ENCODE measurements around the gene DGKI. TPM values are rescaled to one million over a fixed set of nuclear protein-coding genes. Genes with fewer than 3 reads are reported as not detected.

The DGKI gene
- total RNA-seq, 4 donors from 2014 or later: 45.1 to 71.0 (median 48.7) TPM

DNA sequence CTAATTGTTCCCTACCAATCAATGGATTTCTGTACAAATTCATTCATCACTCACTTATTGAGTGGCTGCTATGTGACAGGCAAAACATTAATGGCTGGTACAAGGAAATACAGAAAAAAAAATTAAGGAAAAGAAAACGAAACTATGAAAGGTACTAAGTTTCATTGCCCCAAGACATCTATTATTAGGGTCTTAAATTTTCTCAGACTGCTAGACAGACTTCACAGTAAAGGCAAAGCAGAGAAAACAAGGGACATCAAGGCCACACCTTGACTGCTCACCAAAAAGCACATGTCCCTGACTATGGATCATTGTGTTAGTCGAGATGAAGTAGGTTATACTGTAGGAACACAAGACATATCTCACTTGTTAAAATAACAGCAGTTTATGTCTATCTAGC is 36.5 kb downstream of the DGKI start:
- TF ChIP-seq, protein P1, sequence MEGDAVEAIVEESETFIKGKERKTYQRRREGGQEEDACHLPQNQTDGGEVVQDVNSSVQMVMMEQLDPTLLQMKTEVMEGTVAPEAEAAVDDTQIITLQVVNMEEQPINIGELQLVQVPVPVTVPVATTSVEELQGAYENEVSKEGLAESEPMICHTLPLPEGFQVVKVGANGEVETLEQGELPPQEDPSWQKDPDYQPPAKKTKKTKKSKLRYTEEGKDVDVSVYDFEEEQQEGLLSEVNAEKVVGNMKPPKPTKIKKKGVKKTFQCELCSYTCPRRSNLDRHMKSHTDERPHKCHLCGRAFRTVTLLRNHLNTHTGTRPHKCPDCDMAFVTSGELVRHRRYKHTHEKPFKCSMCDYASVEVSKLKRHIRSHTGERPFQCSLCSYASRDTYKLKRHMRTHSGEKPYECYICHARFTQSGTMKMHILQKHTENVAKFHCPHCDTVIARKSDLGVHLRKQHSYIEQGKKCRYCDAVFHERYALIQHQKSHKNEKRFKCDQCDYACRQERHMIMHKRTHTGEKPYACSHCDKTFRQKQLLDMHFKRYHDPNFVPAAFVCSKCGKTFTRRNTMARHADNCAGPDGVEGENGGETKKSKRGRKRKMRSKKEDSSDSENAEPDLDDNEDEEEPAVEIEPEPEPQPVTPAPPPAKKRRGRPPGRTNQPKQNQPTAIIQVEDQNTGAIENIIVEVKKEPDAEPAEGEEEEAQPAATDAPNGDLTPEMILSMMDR (IDR thresholded peaks at IDR 0.05): no peak
- TF ChIP-seq POLR2A (IDR thresholded peaks at IDR 0.05): no peak
- Histone ChIP-seq H3K36me3 (no peaks in the 10 kb centered on the region), H3K27me3 (no peaks in the 10 kb centered on the region), H3K4me1 (peaks cover 3 to 4% of the 10 kb centered on the region in 2 donors), H3K4me3 (replicated peaks in 1 of 3) (no peak overlapping the region), H3K27ac (no peak overlapping the region), H3K9me3 (no peaks in the 10 kb centered on the region)
- 87 to 94% methylated on average over 2 of the region's 2 CpGs for WGBS, 2 donors
- intact Hi-C loops (cut with DNase I): no loop called here
- no peak for DNase-seq

DNA sequence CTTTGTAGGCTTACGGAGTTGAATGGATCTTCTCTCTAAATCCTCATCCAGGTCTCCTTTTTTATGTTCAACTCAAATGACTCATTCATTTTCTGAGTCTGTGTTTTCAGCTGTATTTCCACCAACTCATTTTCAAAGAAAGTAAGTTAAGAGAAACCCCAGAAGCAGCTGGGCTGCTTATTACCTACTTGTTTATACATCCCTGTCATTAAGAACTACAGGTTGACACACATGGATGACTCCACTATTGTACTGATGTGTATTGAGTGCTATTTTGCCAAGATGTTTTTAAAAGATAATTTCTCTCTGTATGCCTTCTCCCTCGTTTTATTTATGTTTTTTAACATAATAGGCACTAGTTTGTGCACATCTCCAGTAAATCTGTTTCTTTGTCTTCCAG is 41.9 kb downstream of the DGKI start:
- Histone ChIP-seq H3K9me3 (no peaks in the 10 kb centered on the region), H3K27ac (no peak overlapping the region), H3K4me3 (replicated peaks in 1 of 3) (no peak overlapping the region), H3K4me1 (peaks cover 7 to 14% of the 10 kb centered on the region in 2 donors), H3K36me3 (no peaks in the 10 kb centered on the region), H3K27me3 (no peaks in the 10 kb centered on the region)
- TF ChIP-seq, protein P1 (IDR thresholded peaks at IDR 0.05): no peak
- TF ChIP-seq POLR2A (IDR thresholded peaks at IDR 0.05): no peak
- 43 to 56% methylated on average over 2 of the region's 2 CpGs for WGBS, 2 donors
- intact Hi-C loops (cut with DNase I): no loop called here
- no peak for DNase-seq

DNA sequence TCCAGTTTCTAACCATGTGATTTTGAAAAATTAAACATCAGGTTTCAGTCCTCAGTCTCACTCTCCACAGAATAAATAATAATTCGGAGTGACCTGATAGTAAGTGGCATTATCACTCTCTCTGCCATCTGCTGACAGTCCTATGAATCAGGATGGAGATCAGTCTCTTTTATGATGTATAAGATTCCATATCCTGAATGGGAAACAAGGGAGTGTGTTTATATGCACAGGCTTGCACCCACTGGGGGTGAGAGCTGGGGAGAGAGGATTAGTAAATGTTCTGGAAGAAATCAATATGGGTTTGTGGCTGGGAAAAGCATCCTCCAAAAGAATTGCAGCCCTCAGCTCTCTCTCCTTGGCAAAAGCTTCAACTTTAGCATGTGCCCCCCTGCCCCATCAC is 45.3 kb downstream of the DGKI start:
- TF ChIP-seq POLR2A (IDR thresholded peaks at IDR 0.05): no peak
- TF ChIP-seq, protein P1 (IDR thresholded peaks at IDR 0.05): no peak
- Histone ChIP-seq H3K27ac (no peak overlapping the region), H3K36me3 (no peaks in the 10 kb centered on the region), H3K4me3 (replicated peaks in 1 of 3) (no peak overlapping the region), H3K4me1 (peaks cover 7 to 14% of the 10 kb centered on the region in 2 donors), H3K27me3 (no peaks in the 10 kb centered on the region), H3K9me3 (no peaks in the 10 kb centered on the region)
- intact Hi-C loops (cut with DNase I): no loop called here
- 92 to 93% methylated on average over 1 of the region's 1 CpG for WGBS, 2 donors
- DNase-seq: no peak

GRCh38 chr7:137801003-137801402 is 45.8 kb downstream of the DGKI start:
- Histone ChIP-seq H3K27me3 (no peaks in the 10 kb centered on the region), H3K27ac (no peak overlapping the region), H3K4me3 (replicated peaks in 1 of 3) (no peak overlapping the region), H3K4me1 (peaks cover 7 to 14% of the 10 kb centered on the region in 2 donors), H3K9me3 (no peaks in the 10 kb centered on the region), H3K36me3 (no peaks in the 10 kb centered on the region)
- 68 to 83% methylated on average over 1 of the region's 1 CpG for WGBS, 2 donors
- TF ChIP-seq, protein P1 (IDR thresholded peaks at IDR 0.05): no peak
- TF ChIP-seq POLR2A (IDR thresholded peaks at IDR 0.05): no peak
- intact Hi-C loops (cut with DNase I): no loop called here
- no peak for DNase-seq

GRCh38 chr7:137798073-137798763 is 48.6 kb downstream of the DGKI start:
- H3K27ac ChIP-seq: no peak overlapping the region
- 90% methylated on average over 4 of the region's 4 CpGs for WGBS, 2 donors
- no peaks in the 10 kb centered on the region for H3K9me3 ChIP-seq
- intact Hi-C loops (cut with DNase I): no loop called here
- H3K27me3 ChIP-seq: no peaks in the 10 kb centered on the region
- H3K4me1 ChIP-seq: no peaks in the 10 kb centered on the region
- no peak for TF ChIP-seq POLR2A (IDR thresholded peaks at IDR 0.05)
- TF ChIP-seq, protein P1 (IDR thresholded peaks at IDR 0.05): no peak
- DNase-seq: no peak
- no peak overlapping the region for H3K4me3 ChIP-seq (replicated peaks in 1 of 3)
- no peaks in the 10 kb centered on the region for H3K36me3 ChIP-seq

Data from thyroid gland (tissue), 4 donors.